OCI-LY1 (cell line): ENCODE results near the gene XYLT1.

ENCODE experiments used
- CTCF ChIP-seq: fragments of 200-600 bp; sonication (generic), shearing (Covaris generic); IDR thresholded peaks from 2 replicates; pipeline ENCODE4 v1.5.1; 2017; ENCODE audit warnings: mild to moderate bottlenecking, antibody characterized with exemption, low read length, moderate library complexity, mixed read lengths
- EZH2 ChIP-seq: fragments of 200-600 bp; sonication (generic), shearing (Covaris generic); IDR thresholded peaks from 2 replicates; pipeline ENCODE4 v1.8.0; 2017; ENCODE audit warnings: borderline replicate concordance, mixed run types, mild to moderate bottlenecking, antibody characterized with exemption, low read length, moderate library complexity, mixed read lengths

DNA sequence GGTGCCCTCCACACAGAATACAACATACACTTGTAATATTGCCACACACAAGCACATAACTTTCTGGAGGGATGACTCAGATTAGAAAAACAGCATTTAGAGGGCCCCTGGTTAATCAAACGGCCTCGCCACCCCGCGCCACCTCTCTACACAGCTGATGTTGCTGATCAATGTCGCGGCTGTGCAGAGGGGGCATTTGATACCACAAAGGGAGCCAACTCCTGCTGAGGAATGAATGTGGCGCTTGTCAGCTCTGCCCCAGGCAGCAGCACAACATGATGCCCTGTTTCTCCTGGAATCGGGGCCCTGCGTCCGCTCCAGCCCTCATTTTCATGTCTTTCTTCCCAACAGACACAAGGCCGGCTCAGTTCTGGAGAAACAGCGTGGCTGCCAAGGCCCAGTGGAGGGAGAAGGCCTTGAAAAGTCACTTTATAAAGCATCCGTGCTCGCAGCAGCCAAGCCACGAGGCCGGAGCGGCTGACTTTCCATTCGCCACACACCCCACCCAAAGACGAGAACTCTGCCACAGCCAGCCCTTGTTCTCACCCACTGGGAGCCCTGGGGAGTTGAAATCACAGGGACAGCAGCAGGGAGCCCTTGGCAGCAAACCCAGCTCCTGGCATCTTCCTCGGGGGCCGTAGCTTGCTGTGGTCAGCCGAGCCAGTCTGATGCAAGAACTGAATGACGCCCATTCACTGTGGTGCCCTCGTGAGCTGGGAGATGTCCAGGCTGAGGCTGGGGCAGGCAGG is 65.6 kb downstream of the XYLT1 start:
- TF ChIP-seq CTCF (no peak), EZH2 (no peak)
